Smooth muscle cell (in vitro differentiated cells): ENCODE measurements around the gene LRRC1. TPM values are rescaled to one million over a fixed set of nuclear protein-coding genes. Genes with fewer than 3 reads are reported as not detected.
A peak's percentile ranks its signal among the peaks of the same experiment; 100 is the strongest.

Experiments used
- DNase-seq: peaks from one replicate; lab custom pipeline; 2025; ENCODE audit not compliant: unreplicated experiment; lab: John Stamatoyannopoulos, UW
- H2AFZ ChIP-seq: fragments of 200-600 bp; sonication (generic); 2 replicates; pipeline ENCODE4 v1.6.0; 2016; ENCODE audit warnings: antibody characterized with exemption, low read depth, mild to moderate bottlenecking
- H3F3A ChIP-seq: fragments of 200-600 bp; sonication (generic); 2 replicates; pipeline ENCODE4 v1.6.0; 2017; ENCODE audit warnings: antibody characterized with exemption, low read depth
- H3K27ac ChIP-seq: fragments of 200-600 bp; sonication (generic); 2 replicates; pipeline ENCODE4 v1.5.1; 2016; ENCODE audit warnings: low read depth, mild to moderate bottlenecking
- H3K27me3 ChIP-seq: fragments of 200-600 bp; sonication (generic); 2 replicates; pipeline ENCODE4 v1.6.1; 2016; ENCODE audit warnings: low read depth, mild to moderate bottlenecking
- H3K36me3 ChIP-seq: fragments of 200-600 bp; sonication (generic); 2 replicates; pipeline ENCODE4 v1.5.1; 2016; ENCODE audit warnings: low read depth
- H3K4me1 ChIP-seq: fragments of 200-600 bp; sonication (generic); 2 replicates; pipeline ENCODE4 v1.5.1; 2016; ENCODE audit warnings: low read depth
- H3K4me2 ChIP-seq: fragments of 200-600 bp; sonication (generic); 2 replicates; pipeline ENCODE4 v1.6.0; 2016; ENCODE audit warnings: mild to moderate bottlenecking
- H3K4me3 ChIP-seq: fragments of 200-600 bp; sonication (generic); 2 replicates; pipeline ENCODE4 v1.5.1; 2016; ENCODE audit warnings: mild to moderate bottlenecking
- H3K79me2 ChIP-seq: fragments of 200-600 bp; sonication (generic); 2 replicates; pipeline ENCODE4 v1.6.0; 2016; ENCODE audit warnings: low read depth, mild to moderate bottlenecking
- H3K9ac ChIP-seq: fragments of 200-600 bp; sonication (generic); 2 replicates; pipeline ENCODE4 v1.6.0; 2016; ENCODE audit warnings: low read depth
- H3K9me3 ChIP-seq: fragments of 200-600 bp; sonication (generic); replicated peaks from 2 replicates; pipeline ENCODE4 v1.5.1; 2016; ENCODE audit warnings: low read depth
- H4K20me1 ChIP-seq: fragments of 200-600 bp; sonication (generic); 2 replicates; pipeline ENCODE4 v1.6.0; 2016; ENCODE audit warnings: low read depth
- WGBS: methylation state at CpG from one replicate; pipeline ENCODE4 v1.1.7; 2016; ENCODE audit warnings: low lambda C conversion rate; 5-methylcytosine and 5-hydroxymethylcytosine counted together
- polyA plus RNA-seq: library from polyadenylated mRNA; unstranded; fragments of >200 nt; fragmentation: Nextera tagmentation; extraction: Ambion mirVana; gene quantifications from 2 replicates; pipeline ENCODE4 v1.2.1, GENCODE V29; 2016
- total RNA-seq: library from RNA; depleted of rRNA; stranded (reverse); fragments of >200 nt; gene quantifications from 2 replicates; pipeline ENCODE4 v1.2.3, GENCODE V29; 2014
- TF ChIP-seq, protein P1 (sequence below): fragments of 200-600 bp; sonication (generic); IDR thresholded peaks from 2 replicates; pipeline ENCODE4 v1.5.1; 2017; ENCODE audit warnings: borderline replicate concordance, mild to moderate bottlenecking, antibody characterized with exemption; ENCODE audit not compliant: insufficient read depth, poor library complexity, severe bottlenecking

LRRC1 gene
- total and polyA plus RNA-seq, 2 experiments from 2014 or later: 11.8 to 19.9 TPM

DNA sequence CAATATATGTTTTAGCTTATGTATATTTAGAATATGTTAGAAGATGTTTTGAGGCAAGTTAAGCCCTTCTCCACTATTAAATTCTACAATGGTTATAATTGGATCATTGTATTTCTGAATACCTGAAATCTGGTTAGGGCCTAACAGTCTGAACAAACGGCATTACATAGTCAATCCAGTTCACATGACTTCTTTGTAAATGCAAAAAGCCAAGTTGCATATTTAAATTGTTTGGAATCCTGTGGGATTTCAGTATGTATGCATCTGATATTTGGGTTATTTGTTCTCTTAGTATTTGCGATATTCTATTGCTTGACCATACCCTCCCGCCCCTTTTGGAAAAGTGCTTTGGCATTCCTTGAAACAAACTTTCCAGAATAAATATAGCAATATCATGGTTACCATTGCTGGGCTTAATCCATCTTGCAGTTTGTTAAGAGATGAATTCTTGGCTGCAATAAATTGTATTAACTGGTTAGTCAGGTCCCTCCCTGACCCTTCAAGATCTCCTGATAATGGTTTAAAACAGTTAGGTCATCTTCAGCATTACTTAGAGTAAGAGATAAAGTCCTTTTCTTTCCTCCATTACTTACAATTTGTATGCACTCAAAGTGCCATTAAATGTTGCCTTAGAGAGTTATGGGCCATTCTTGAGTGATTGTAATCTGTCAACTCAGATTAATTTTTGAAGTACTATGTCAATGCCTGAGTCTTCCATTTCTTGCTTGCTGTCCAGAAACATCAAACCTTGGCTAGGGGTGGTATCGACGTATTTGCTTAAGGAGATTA, 36.5 kb downstream of the LRRC1 start:
- 81% methylated on average over 5 of the region's 5 CpGs for WGBS
- Histone ChIP-seq H3K27ac (peak overlapping the region; percentile 45), H3K4me3 (no peak overlapping the region), H3K27me3 (no peaks in the 10 kb centered on the region), H3K9me3 (no peaks in the 10 kb centered on the region), H4K20me1 (peaks cover 32% of the 10 kb centered on the region), H3K9ac (no peak overlapping the region), H3K4me2 (peak overlapping the region; percentile 68), H3F3A (peaks cover 14% of the 10 kb centered on the region), H3K36me3 (no peaks in the 10 kb centered on the region), H3K4me1 (peaks cover 24% of the 10 kb centered on the region), H3K79me2 (peaks cover 61% of the 10 kb centered on the region), H2AFZ (no peak overlapping the region)
- no peak for DNase-seq
- TF ChIP-seq, protein P1, sequence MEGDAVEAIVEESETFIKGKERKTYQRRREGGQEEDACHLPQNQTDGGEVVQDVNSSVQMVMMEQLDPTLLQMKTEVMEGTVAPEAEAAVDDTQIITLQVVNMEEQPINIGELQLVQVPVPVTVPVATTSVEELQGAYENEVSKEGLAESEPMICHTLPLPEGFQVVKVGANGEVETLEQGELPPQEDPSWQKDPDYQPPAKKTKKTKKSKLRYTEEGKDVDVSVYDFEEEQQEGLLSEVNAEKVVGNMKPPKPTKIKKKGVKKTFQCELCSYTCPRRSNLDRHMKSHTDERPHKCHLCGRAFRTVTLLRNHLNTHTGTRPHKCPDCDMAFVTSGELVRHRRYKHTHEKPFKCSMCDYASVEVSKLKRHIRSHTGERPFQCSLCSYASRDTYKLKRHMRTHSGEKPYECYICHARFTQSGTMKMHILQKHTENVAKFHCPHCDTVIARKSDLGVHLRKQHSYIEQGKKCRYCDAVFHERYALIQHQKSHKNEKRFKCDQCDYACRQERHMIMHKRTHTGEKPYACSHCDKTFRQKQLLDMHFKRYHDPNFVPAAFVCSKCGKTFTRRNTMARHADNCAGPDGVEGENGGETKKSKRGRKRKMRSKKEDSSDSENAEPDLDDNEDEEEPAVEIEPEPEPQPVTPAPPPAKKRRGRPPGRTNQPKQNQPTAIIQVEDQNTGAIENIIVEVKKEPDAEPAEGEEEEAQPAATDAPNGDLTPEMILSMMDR: no peak

DNA sequence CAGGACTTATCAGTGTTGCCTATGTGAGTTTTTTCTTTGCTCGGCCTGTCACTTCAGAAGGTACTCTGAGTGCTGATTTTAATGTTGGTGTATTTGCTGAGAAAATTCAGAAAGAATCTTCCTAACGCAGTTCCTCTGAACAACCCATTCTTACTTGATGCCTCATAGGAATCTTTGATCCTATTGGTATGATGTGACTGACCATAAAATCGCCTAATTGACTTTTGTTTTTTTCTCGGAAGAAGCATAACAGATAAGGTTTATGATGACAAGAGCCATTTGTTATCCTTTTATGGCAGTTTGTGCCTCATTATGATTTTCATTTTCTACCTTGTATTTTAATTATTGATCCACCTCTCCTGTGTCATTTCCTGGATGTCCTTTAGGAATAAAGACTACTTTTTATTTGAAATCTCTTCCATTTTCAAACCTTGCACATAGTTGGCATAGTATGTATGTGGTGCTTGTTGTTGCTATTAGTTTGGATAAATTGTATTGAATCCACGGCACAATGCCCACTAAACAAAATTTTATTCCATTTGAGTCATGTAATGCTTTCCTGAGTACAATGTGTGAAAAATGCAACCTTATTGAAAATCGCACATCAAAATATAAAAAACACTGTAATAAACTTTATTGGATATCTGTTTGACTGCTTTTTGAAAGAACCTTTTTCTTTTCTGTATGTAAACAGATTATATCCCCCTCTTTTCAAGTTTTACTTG, 37.3 kb downstream of the LRRC1 start:
- DNase-seq: no peak
- Histone ChIP-seq H3K27ac (peak overlapping the region; percentile 45), H3K4me2 (peak overlapping the region; percentile 68)

DNA sequence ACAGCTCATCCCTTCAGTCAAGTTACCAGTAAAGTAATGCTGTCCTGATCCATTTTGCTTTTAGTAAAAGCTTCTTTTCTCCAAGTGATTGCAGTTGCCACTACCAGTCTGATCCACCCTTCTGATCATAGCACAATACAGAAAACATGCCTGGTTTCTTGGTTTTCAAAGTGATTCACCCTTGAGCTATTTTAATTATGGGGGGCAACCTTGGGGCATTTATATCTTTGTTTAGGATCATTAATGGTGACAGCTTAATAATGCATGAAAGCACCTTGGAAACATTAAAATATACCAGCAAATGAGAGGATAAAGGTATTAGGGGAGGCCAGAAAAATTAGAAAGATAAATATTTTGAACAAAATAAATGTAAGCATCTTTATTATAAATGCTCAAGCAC, 38.4 kb downstream of the LRRC1 start:
- H3K4me2 ChIP-seq: peak overlapping the region; percentile 68

More for the DNA sequence above, 37.3 kb downstream of the LRRC1 start:
- Histone ChIP-seq H3K79me2 (peaks cover 56% of the 10 kb centered on the region), H3K36me3 (no peaks in the 10 kb centered on the region), H3K9me3 (no peaks in the 10 kb centered on the region), H3K9ac (no peak overlapping the region), H3K4me3 (no peak overlapping the region), H3F3A (peaks cover 14% of the 10 kb centered on the region), H2AFZ (no peak overlapping the region), H4K20me1 (peaks cover 31% of the 10 kb centered on the region), H3K4me1 (peaks cover 24% of the 10 kb centered on the region), H3K27me3 (no peaks in the 10 kb centered on the region)
- WGBS: 56% methylated on average over 6 of the region's 6 CpGs
- TF ChIP-seq, protein P1: no peak

More for the DNA sequence above, 38.4 kb downstream of the LRRC1 start:
- H3K9ac ChIP-seq: no peak overlapping the region
- no peaks in the 10 kb centered on the region for H3K36me3 ChIP-seq
- peaks cover 48% of the 10 kb centered on the region for H3K79me2 ChIP-seq
- peak overlapping the region; percentile 45 for H3K27ac ChIP-seq
- H3K4me3 ChIP-seq: no peak overlapping the region
- H2AFZ ChIP-seq: no peak overlapping the region
- peaks cover 31% of the 10 kb centered on the region for H4K20me1 ChIP-seq
- H3K27me3 ChIP-seq: no peaks in the 10 kb centered on the region
- TF ChIP-seq, protein P1: no peak
- H3F3A ChIP-seq: peaks cover 14% of the 10 kb centered on the region
- H3K9me3 ChIP-seq: no peaks in the 10 kb centered on the region
- peaks cover 27% of the 10 kb centered on the region for H3K4me1 ChIP-seq
- DNase-seq: no peak
